GM13977 (cell line): ENCODE data around the gene RECQL.

Experiments used
- DNase-seq: peaks from one replicate; pipeline ENCODE4 v3.0.0; 2012; ENCODE audit warnings: low spot score
- in situ Hi-C: fragments of 300-500 bp; cut with MboI; formaldehyde crosslinking; loops from one replicate; pipeline ENCODE4 v1.12.0; 2022; ENCODE audit warnings: low sequenced_read_pairs, low pct_unique_long_range_greater_than_20kb, mixed read lengths, inconsistent platforms; ENCODE audit not compliant: unreplicated experiment
- TF ChIP-seq, protein P1 (sequence below): IDR thresholded peaks from 2 replicates; pipeline ENCODE4 v1.5.1; 2012; ENCODE audit warnings: mild to moderate bottlenecking, control low read depth; ENCODE audit not compliant: insufficient read depth; ENCODE audit errors: extremely low read depth, missing control alignments

The RECQL gene

DNA sequence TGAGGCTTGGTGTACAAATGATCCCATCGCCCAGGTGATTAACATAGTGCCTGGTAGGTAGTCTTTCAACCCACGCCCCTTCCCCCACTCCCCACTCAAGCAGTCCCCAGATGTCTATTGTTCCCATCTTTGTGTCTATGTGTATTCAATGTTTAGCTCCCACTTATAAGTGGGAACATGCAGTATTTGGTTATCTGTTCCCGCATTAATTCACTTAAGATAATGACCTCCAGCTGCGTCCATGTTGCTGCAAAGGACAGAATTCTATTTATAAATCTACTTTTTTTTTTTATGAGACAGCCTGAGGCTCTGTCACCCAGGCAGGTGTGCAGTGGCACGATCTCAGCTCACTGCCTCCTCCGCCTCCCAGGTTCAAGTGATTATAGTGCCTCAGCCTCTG, 40.3 kb upstream of the RECQL start:
- TF ChIP-seq, protein P1, sequence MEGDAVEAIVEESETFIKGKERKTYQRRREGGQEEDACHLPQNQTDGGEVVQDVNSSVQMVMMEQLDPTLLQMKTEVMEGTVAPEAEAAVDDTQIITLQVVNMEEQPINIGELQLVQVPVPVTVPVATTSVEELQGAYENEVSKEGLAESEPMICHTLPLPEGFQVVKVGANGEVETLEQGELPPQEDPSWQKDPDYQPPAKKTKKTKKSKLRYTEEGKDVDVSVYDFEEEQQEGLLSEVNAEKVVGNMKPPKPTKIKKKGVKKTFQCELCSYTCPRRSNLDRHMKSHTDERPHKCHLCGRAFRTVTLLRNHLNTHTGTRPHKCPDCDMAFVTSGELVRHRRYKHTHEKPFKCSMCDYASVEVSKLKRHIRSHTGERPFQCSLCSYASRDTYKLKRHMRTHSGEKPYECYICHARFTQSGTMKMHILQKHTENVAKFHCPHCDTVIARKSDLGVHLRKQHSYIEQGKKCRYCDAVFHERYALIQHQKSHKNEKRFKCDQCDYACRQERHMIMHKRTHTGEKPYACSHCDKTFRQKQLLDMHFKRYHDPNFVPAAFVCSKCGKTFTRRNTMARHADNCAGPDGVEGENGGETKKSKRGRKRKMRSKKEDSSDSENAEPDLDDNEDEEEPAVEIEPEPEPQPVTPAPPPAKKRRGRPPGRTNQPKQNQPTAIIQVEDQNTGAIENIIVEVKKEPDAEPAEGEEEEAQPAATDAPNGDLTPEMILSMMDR, result no peak
- in situ Hi-C loops, result no loop called here
- DNase-seq, result no peak

DNA sequence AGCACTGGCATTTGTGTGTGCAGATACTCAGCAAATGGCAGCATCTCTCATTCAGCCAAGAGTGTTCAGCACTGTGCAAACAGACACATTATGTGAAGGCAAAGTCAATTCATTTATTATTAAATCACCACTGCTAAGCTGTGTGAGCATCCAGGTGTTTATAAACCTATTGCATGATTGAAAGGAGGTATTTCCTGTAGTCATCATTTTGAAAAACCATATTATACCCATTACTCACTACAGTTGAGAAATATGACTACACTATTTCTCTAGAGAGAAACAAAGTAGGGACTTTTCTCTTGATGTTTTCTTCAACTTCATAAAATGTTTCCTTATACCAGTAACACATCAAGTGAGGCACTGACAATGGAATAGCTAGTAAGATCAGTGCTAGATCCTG, 38.4 kb upstream of the RECQL start:
- in situ Hi-C loops, result no loop called here
- DNase-seq, result no peak
- TF ChIP-seq, protein P1, result no peak

- in situ Hi-C loops, result no loop called here
- TF ChIP-seq, protein P1, result no peak
Observed at GRCh38 chr12:21538061-21538653, 36.7 kb upstream of the RECQL start.

DNA sequence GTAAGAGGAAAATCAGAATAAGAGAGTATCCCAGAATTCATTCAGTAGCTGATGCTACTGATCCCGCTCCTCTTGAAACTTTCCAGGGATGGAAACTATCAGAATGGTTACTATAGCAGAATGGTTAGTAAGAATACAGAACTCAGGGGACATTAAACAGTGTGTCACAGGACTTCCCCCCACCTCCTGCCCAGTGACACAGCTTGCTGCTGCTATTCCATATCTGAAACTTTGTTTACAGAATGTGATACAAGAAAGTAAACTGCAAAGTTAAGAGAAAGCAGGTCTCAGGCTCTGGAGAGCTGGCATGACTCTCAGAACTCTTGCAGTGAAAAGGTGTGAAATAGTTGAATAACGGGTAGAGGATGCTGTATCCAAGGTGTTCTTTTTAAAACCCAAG, 28.0 kb upstream of the RECQL start:
- in situ Hi-C loops, result no loop called here

More at GRCh38 chr12:21538061-21538653, 36.7 kb upstream of the RECQL start:
- no peak for DNase-seq

DNA sequence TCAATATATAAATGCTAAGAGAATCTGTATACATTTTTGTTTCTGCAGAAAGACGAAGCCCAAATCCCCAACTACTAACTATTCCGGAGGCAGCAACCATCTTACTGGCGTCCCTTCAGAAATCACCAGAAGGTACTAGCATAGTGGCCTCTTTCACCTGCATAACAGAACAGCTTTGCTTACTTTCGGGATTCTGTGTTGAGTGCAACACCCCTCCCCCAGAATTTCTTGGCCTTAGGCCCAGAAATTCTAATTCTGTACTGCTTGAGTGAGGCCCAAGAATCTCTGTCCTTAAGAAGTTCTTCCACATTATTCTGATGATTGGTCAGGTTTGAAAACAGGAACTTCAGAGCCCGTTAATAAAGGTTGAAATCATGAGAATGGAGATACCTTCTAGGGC, 27.5 kb upstream of the RECQL start:
- no peak for DNase-seq
- TF ChIP-seq, protein P1, result no peak
- in situ Hi-C loops, result no loop called here

More for the DNA sequence above, 28.0 kb upstream of the RECQL start:
- TF ChIP-seq, protein P1, result no peak
- DNase-seq, result no peak

- TF ChIP-seq, protein P1, result no peak
- DNase-seq, result peak; percentile 53
- in situ Hi-C loops, result no loop called here
Observed at GRCh38 chr12:21527451-21528180, 26.2 kb upstream of the RECQL start.
